ENCODE data around the gene MCU.

Gene MCU

GRCh38 chr10:72808001-72808400 is 116.1 kb downstream of the MCU start:
- no peak for DNase-seq

- no peak for DNase-seq
Observed at GRCh38 chr10:72809006-72809405, 117.1 kb downstream of the MCU start.

DNA sequence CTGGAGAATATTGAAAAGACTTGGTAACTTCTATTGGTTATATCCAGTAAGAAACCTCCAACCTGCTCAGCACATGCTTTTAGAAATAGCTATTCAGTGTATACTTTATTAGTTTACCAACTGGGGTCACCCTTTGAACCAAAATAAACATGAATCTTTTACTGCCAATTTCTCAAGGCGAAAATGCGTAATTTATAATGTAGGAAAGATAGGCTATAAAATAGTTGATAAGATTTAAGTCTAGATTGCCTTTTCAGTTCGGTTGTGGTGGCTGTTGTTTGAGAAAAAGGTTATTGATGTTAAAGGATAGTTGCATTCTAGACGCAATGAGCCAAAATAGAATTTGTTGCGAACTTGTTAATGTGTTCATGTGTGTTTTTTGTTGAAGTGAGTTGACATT is 119.0 kb downstream of the MCU start:
- DNase-seq: no peak

DNA sequence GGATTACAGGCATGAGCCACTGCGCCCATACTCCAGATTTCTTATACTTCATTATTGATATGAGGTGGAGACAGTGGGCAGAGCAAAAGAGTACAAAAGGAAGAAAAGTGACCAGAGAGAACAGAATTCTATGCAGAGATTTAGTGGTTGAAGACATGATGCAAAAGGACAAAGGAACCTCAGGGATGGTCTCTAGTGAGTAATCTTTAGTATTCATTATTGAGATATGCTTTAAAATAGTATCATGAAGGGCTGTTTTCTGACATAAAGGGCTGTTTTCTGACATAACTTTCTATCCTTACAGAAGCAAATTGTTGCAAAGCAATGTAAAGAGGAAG is 120.4 kb downstream of the MCU start:
- no peak for DNase-seq

- no peak for DNase-seq
Observed at GRCh38 chr10:72812753-72813430, 120.9 kb downstream of the MCU start.

GRCh38 chr10:72814099-72814790 is 122.3 kb downstream of the MCU start:
- no peak for DNase-seq

GRCh38 chr10:72816565-72816964 is 124.6 kb downstream of the MCU start:
- no peak for DNase-seq

GRCh38 chr10:72818076-72818475 is 126.1 kb downstream of the MCU start:
- DNase-seq: no peak

GRCh38 chr10:72819053-72819452 is 127.1 kb downstream of the MCU start:
- DNase-seq: no peak

GRCh38 chr10:72821606-72822005 is 129.7 kb downstream of the MCU start:
- no peak for DNase-seq

DNA sequence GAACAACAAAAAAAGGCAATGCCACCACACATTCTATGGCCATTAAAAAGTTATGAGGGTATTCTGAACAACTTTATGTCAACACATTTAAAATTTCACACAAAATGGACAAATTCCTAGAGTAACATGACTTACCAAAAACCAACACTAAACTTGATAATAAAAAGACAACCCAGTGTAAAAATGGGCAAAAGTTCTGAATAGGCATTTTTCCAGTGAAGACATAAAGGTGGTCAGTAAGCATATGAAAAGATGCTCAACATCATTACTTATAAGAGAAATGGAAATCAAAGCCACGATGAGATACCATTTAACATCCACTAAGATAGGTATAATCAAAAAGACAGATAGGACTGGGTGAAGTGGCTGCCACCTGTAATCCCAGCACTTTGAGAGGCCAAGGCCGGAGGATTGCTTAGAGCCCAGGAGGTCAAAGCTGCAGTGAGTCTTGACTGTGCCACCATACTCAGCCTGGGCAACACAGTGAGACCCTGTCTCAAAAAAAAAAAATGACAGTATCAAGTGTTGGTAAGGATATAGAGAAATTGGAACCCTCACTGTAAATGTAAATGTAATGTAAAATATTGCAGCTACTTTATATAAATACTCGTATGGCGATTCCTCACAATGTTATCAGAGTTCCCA is 130.5 kb downstream of the MCU start:
- no peak for DNase-seq

- DNase-seq: no peak
Observed at GRCh38 chr10:72825163-72825562, 133.2 kb downstream of the MCU start.

- DNase-seq: no peak
Observed at GRCh38 chr10:72826346-72826745, 134.4 kb downstream of the MCU start.

DNA sequence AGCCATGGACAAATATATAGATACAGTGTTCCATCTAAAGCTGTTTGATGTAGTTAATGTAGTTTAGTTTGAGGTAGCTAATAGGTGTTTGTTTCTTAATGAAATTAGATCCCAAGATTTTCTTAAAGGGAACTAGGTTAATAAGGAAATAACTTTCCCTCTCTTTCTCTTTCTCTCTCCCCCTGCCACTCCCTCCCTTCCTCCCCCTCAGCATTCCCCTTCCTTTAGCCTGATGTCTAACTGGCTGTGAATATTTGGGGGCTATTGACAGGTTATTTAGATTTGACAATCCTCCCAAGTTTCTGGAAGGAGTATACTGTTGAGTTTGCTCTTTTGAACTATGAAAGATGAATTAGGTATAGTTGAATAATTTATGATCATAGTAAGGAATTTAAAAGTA is 136.4 kb downstream of the MCU start:
- DNase-seq: no peak

DNA sequence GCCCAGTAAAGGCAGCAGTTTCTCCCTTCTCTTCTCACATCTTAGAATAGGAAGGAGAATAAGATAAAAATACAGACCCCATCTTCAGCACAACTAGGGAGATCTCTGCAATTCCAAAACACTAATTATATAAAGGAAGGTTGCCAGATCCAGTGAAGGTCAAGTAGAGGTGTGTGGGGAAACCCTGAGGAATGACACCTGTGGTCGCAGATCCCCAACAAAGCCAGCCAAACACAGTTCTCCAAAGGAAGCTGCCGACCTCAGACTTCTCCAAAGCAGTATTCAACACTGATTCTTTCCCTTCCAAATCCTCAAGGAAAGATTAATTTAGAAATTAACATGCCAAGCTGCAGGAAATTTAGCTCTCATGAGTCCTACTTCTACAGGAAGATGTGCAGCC is 138.7 kb downstream of the MCU start:
- DNase-seq: no peak

DNA sequence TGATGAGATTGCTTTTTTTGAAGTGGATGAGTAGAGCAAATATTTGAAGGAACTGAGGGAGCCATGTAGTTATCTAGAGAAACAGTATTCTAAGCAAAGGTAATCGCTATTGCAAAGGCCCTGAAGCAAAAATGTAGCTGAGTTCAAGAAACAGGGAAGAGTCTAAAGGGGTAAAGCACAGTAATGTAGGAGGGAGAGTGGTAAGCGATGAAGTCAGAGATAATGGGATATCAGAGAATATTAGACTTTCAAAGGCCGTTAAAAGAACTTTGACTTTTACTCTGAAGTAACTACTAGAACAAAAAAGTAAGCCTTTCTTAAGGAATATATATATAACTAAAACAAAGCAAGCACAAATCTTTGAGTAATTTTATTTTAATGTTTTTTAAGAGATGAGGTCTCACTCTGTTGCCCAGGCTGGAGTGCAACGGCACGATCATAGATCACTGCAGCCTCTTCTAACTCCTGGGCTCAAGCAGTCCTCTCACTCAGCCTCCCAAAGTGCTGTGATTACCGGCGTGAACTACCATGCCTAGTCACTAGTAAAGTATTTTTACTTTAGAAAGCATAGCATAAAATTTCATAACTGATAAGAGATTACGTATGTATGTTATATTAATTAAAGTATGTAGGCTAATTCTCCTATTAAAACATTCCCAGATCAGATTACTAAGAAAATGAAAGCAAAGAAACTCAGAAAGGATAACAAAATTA is 139.9 kb downstream of the MCU start:
- DNase-seq: no peak

DNA sequence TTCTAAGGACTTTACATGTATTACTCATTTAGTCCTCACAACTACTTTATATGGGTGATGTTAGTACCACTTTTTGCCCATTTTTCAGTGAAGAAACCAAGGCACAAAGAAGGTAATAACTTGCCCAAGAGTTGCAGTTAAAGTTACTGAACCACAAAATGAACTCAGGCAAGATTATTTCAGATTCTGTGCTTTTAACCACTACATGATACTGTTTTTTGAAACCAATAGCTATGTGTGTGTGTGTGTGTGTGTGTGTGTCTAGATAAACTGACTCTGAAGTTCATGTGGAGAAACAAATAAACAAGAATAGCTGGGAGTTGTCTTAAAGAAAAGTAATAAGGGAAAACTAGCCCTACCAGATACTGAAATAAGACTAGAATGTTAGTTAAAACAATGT is 140.8 kb downstream of the MCU start:
- DNase-seq: no peak

DNA sequence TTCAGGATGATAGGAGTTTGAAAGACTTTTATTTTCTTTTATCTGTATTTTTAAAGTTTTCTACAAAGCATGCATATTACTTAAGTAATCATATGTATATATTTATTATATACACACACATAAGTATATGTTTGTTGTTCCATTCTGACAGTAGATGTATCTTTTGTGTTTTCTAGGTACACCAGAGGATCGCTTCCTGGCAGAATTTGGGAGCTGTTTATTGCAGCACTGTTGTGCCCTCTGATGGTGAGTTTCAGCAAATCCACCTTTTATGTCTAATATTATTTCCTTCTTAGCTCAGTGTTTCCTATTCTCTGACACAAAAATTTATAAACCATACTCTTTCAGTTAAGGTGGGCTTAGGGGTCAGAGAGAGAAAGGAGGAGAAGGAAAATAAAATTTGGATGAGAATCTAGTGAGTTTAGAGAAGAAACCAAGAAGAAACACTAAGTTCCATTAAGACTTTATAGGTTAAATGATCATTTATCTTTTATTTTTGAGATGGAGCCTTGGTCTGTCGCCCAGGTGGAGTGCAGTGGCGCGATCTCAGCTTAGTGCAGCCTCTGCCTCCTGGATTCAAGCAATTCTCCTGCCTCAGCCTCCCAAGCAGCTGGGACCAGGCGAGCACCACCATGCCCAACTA is 142.4 kb downstream of the MCU start:
- DNase-seq: peak; percentile 27

DNA sequence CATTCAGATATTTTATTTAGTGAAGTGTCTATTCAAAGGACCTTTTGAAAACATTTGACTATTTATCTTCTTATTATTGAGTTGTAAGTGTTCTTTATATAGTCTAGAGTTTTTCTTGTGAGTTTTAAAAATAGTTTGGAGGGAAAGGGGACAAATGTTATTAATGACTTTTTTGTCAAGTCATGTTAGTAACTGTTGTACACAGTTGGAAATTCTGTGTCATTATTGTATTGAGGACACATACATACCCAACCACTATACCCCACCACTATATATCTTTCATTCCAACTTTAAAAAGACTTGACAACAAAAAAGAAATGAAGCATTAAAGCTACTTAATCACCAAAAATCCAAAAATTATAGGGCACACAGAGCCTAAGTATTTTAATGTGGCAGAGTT is 148.4 kb downstream of the MCU start:
- no peak for DNase-seq

DNA sequence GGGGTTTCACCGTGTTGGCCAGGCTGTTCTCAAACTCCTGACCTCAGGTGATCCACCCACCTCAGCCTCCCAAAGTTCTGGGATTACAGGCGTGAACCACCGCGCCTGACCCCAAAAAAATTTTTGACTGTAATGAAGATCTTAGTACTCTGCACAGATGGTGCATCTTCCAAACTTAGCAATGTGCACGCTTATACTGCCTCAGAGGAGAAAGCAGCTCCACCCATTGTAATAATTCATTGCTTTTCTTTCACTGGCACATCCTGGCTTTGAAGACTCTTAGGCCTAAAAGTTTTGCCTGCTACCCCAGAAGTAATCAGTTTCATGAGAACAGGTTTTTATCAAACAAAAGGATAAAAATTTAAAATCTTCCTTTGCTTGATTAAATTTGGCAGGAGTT is 149.5 kb downstream of the MCU start:
- no peak for DNase-seq

DNA sequence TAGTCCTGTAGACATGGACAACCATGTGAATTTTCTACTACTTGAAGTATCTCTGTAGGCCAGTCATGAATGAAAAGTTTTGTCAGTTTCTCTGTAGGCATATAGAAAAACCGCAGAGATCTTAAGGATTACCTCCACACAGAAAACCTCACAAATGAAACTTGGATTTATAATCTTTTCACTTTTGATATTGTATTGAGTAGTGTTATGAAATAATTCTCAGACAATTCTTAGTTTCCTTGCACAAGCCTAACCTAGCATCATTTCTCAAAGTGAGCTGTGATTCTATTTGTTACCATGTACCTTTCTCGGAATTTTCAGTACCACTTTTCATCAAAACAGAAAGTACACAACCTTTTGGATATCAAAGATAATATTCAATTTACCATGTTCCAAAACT is 150.2 kb downstream of the MCU start:
- no peak for DNase-seq

DNA sequence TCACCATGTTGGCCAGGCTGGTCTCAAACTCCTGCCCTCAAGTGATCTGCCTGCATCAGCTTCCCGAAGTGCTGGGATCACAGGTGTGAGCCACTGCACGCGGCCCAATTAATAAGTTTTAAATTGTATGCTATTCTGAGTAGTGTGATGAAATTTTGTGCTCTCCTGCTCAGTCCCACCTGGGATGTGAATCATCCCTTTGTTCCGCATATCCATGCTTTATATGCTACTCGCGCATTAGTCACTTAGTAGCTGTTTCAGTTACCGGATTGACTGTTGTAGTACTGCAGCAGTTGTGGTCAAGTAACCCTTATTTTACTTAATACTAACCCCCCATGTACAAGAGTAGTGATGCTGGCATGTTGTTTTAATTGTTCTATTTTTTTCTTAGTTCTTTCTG is 154.3 kb downstream of the MCU start:
- no peak for DNase-seq

DNA sequence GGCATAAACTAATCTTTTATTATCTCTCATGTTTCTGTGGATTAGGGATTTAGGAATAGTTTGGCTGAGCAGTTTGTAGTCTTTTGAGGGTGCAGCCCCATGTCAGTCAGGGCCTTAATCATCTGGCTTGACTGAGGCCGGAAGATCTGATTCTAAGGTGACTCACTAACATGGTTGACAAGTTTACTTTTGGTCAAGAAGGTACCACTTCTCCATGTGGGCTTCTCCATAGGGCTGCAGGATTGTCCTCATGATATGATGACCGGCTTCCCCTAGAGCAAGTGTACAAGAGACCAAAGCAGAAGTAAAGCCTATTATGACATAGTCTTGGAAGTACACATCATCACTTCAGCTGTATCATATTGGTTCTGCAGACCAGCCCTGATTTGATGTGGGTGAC is 155.7 kb downstream of the MCU start:
- DNase-seq: no peak

Data from retina (tissue), 1 donor.